NCI-H1105 treated with DMSO at 0.1 percent for 48 hours (cell line): Measurements from ENCODE around the gene CRB2.

Experiments used
- DNase-seq: peaks from one replicate; lab custom pipeline; 2025; lab: John Stamatoyannopoulos, UW

Gene CRB2

GRCh38 chr9:123347289-123348060 lies 8.5 kb upstream of the CRB2 start:
- DNase-seq, result no peak

DNA sequence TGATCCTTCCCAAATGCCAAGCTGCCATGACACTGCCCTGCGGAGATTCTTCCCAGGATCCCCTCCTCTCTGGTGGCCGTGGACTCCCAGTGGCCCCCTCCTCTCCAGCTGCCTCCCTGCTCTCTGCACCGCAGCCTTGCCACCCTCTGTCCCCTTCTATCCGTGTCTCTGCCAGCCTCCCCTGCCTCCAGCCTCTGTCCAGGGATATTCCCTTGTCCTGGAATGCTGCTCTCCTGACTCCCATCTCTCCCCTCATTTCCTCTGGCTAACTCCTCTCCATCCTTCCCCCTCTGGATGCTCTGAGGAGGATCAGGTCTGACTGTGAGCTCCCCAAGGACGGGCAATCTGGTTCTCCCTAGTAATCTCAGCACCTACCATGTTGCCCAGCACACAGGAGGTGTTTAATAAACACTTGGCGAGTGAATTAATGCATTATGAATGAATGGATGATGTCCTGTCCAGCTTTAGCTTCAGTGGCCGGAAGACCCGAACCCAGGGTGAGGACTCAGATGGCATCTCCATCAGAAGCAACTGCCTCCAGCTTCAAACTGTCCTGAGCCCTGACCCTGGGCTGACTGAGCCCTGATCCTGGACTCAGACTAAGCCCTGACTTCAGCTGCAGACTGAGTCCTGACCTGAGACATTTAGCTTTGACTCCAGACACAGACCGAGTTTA lies 7.5 kb upstream of the CRB2 start:
- no peak for DNase-seq

GRCh38 chr9:123349033-123349432 lies 7.0 kb upstream of the CRB2 start:
- no peak for DNase-seq

- DNase-seq, result peak; percentile 51
Observed at GRCh38 chr9:123349691-123350480, 6.1 kb upstream of the CRB2 start.

DNA sequence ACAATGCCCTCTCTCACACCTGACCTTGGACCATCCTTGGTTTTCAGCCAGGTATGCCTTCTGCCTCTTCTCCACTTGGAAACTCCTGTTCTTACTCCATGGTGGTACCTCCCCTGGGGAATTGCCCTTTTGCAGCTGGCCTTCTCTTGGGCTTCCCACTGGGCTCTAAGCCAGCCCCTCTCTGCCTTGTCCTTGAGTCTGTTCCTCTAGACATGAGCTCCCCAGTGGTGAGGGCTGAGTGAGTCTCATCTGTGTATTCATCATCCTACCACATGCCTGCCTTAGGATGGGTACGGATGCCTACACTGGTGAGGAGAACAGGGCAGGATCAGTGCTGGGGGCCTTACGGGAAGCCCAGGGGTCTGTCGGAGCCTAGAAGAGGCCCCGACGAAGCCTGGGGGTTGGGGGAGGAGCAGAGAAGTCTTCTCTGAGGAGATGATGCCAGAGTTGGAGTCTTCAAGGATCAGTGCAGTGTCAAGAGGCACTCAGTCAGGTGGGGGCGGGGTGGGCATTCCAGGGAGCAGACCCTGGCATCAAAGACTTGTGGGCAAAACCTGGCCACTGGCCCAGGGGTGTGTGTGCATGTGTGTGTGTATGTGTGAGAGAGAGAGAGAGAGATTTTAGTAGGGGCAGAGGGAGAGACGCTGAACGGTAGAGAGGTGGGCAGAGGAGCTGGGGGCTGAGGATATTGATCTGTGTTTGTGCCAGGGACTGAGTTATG lies 5.2 kb upstream of the CRB2 start:
- no peak for DNase-seq

DNA sequence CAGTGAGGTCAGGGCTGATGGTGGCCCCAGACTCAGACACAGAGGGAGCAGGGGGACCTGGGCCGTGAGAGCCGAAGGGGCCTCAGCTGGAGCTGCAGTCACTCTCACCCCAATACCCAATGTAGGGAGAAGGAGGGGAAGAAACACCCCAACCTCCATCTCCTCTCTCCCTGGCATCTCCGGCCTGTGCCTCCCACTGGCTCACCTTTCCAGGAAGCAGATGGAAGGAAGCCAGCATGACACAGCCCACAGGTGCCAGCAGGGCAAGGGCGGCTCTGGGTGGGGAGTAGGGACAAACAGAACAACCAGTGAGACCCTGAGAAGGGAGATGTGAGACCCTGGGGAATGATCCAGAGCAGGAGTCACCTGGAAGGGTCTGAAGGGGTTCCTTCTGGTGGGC lies 3.0 kb upstream of the CRB2 start:
- no peak for DNase-seq

- DNase-seq, result peak; percentile 27
Observed at GRCh38 chr9:123353984-123354591, 1.9 kb upstream of the CRB2 start.

DNA sequence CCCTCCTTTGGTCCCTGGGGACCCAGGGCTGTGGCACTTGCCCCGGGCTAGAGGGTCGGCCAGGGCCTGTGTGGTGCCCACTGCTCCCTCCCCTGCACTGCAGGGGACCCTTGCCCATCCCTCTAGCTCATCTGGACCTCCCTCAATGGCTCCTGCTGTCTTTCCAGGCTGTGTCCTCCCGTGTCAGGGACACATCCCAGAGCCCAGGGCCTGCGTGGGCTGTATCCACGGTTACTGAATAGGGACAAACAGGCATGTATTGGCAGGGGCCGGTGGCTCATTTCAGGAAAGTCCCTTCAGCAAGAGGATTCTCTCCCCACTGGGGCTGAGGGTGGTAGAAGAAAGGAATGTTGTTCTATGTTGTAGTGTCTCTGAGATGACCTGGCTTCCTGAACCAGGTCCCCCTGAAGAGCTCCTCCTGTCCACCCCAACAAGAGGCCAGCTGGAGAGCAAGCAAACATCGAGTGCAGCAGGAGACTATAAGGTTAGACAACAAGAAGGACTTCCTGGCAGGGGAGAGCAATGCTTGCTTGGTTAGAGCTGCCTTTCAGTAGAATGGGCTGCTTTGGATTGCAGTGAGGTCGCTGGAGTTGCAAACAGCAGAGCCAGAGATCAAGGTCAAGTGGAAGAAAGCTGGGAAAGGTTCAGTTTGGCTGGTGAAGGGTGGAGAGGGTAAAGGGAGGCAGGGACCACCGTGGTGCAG lies 1.0 kb upstream of the CRB2 start:
- no peak for DNase-seq

DNA sequence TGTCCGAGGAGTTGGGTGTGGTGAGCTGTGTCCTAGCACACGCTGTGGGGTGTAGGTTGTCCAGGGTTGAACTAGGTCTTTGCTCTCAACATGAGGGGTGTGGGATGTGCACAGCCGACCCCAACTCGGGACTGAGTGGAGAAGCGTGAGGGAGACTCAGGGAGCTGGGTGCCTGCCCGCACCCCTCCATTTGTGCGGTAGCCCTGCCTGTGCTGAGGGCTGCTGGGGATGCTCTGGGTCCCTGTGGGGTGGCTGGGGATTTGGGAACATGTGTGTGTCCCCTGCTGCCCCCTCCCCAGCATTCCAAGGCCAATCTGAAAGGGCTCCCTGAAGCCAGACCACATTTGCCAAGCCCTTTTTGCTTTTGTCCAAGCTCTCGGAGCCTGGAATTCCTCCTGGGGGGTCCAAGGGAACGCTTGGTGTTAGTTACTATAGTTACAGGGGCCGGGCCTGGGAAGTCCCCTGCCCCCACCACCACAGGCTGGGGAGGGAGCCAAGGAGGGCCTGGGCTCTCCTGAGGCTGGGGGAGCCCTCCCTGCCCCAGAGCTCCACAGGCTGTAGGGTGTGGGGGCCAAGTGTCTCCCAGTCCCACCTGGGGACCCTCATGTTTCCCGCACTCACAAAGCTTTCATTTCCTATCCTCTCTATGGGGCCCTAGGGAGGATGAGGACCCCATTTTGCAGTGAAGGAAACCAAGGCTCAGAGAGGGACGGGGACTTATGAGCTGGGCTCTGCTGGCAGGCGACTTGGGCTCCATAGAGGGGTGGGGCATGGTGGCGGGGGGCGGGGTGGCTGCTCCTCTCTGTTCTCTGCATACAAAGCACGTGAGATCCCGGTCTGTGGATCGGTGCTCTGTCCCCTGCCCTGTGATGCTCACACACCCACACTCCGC lies 1.1 kb downstream of the CRB2 start:
- no peak for DNase-seq

- no peak for DNase-seq
Observed at GRCh38 chr9:123357743-123358059, 1.7 kb downstream of the CRB2 start.

- no peak for DNase-seq
Observed at GRCh38 chr9:123358181-123358905, 2.3 kb downstream of the CRB2 start.

DNA sequence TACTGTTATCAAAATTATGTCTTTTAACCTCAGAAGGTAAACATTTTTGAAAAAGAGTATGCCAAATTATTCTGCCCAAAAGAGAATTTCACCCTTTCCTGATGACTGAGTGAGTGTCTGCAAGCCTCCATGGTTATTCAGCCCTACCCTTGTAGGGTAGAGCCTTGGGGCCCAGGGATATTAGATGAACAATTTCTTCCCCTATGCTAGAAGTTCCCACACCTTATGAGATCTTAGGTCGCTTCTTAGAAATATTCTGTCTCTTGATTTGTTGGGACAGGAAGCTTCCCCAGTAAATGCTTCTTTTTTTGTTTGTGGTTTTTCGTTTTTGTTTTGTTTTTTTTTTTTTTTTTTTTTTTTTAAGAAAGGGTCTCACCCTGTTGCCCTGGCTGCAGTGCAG lies 3.1 kb downstream of the CRB2 start:
- DNase-seq, result no peak

DNA sequence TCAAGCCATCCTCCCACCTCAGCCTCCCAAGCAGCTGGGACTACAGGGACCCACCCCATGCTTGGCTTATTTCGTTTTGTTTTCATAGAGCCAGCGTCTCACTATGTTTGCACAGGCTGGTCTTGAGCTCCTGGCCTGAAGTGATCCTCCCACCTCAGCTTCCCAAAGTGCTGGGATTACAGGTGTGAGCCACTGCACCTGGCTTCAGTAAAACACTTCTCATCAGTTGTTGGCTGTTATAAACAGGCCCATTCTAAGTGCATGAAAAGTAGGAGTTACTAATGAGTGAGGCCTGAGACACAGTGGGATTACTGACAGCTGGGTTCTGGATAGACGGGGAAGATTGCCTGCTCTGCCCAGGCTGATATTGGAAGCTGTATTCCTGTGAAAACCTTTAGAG lies 3.5 kb downstream of the CRB2 start:
- DNase-seq, result peak; percentile 48

DNA sequence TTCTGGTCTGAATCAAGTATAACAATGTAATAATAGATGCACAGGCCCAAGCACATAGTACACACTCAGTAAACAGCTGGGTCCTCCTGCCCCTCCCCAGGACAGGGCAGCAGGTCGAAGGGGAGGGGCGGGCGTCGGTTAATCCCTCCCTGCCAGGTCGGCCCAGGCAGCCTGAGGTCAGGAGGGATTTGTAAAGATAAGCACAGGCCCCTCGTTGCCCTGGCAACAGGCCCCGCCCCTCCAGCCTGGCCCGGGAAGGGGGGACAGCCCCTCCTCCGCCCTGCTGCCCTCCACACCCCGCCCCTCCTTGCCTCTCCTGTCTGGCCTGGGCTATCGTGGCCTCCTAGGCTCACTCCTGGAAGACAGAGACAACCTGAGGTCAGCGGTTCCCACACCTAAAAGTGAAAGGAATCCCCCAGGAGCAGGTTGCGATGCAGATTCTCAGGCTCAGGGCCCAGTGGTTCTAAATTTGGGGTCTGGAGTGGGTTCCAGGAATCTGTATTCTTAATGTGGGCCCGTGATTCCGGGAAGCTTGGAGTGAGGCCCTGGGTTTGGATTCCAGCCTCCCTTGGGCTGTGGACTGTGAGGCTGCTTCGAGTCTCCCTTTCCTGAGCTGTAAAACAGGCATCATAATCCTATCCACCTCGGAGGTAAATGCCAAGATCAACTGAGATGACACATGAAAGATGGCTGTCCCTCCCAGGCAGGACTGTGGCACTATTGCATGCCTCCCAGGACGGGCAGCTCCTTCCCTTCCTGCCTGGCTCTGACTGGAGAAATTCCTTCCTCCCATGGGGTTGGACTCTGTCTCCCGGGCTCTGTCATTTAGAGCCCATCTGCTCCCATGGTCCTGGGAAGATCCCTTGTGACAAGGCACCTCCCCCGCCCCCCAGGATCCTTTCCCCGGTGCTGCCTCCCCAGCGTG lies 4.4 kb downstream of the CRB2 start:
- DNase-seq, result no peak

- DNase-seq, result no peak
Observed at GRCh38 chr9:123361086-123361730, 5.2 kb downstream of the CRB2 start.

DNA sequence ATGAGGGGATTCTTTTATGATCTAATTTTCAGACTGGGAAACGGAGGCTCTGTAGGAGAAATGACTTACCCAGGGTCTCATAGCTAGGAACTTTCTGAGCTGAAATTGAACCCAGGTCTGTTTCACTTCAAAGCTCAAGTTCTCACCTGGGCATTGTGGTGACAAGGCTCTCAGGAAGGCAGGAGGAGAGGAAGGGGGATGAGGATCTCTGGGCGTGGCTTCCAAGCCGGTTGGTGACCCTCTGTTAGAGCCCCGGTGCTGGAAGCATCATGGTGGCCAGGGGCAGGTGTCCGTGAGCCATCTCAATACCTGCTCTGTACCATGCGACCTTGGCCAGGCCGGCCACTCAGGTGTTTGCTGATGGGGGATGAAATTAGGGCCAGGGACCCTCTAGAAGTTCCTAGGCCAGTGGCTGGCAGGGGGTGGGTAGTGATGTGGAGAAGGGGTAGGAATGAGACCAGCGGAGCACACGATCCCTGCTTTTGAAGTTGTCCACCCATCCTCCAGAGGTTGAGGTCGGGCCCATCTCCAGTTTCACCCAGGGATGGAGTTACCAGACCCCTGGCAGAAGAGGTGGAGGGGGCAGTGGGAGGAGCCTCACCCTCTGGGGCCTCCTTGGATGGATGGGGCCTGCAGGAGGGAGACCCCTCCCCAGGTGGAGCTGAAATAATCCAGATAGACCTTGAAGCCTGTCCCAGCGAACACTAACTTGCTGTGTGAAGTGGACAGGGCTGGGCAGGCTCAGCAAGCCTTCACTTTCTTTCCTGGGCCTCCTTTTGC lies 5.9 kb downstream of the CRB2 start:
- DNase-seq, result no peak

DNA sequence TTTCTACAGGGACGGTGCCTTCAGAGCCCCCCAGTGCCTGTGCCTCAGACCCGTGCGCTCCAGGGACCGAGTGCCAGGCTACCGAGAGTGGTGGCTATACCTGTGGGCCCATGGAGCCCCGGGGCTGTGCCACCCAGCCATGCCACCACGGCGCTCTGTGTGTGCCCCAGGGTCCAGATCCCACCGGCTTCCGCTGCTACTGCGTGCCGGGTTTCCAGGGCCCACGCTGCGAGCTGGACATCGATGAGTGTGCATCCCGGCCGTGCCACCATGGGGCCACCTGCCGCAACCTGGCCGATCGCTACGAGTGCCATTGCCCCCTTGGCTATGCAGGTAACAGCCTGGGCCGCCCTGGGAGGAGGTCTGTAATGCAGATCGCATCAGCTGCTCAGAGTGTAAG lies 6.9 kb downstream of the CRB2 start:
- no peak for DNase-seq
